Activated CD8-positive, alpha-beta memory T cell treated with anti-CD3 and anti-CD28 coated beads, Interleukin-2, amount 50 U/mL, for 1 hour (primary cell): ENCODE measurements around the gene ZFX.

Source experiments
- DNase-seq: peaks from one replicate; pipeline ENCODE4 v3.0.0-alpha.2; 2020; ENCODE audit errors: extremely low read depth

ZFX gene

DNA sequence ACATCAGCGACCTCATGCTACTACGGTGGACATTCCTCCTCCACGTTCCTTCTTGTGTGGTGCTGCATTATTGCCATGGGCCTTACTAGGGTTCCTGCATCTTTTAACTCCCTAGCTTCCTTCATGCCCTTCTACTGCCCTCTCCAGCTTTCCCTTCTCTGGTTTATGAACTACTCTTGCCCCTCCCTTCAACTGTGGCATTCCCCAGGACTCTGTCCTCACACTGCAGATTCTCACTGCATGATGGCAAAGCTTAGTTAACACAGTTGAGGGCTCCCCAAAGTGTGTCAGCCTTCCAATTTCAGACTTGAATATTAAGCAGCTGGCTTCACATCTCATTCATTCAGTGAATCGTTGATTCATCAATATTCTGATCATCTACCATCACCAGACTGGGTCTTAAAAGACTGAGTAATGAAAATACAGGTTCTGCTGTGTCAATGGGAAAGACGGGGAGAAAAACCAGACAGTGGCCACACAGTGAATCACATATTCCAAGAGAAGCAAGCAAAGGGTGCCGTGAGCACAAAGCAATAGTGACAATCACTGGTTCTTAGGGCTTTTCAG lies 53.0 kb downstream of the ZFX start:
- no peak for DNase-seq

DNA sequence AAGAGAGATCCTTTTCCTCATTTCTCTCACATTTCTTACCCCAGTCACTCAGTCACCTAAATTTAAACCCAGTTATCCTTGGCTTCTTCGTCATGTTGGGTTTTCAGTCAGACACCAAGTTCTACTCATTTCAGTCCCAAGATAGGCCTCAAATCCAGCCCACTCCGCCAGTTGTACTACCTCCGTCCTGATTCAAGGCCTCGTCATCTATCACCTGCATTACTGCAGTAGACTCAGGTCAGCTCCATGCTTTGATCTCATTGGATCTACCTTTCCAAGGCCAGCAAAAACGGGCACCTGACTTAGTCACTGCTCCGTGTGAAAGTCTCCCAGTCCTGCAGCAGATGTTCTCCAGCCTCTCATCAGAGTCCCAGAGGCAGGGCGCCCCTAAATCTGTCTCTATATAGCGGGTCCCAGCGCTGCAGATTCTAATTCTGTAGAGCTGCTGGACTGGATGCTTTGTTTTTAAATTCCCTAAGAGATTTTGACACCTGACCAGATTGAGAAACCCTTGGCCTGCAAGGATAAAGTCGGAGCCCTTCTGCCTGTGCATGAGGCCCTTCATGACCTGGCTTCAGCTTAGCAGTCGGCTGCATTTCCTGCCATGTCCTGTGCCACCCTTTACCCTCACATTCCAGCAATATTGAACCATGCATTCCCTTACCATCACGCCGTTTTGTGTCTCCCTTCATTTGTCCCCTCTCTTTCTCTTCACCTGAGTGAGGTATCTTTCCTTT lies 53.7 kb downstream of the ZFX start:
- no peak for DNase-seq

- no peak for DNase-seq
Measured at GRCh38 chrX:24204331-24204730, 54.8 kb downstream of the ZFX start.

- no peak for DNase-seq
Measured at GRCh38 chrX:24204958-24205357, 55.4 kb downstream of the ZFX start.

DNA sequence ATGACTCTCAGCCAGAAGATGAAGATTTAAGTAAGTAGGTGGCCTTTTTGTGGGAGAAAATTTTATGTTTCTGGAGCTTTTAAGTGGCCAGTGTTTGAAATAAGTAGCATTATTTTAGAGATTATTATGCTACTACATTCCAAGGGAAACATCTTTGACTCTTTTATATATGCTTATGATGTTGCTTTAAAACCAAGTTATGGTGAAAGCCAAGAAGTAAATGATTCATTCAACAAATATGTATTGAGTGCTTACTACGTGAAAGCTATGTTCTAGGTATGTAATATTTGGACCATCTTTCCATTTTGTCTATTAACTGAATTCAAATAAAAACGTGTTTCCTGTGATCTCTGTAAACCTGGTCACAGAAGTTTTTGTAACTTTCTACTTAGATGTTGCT lies 58.3 kb downstream of the ZFX start:
- DNase-seq: no peak

GRCh38 chrX:24208496-24209240 lies 59.1 kb downstream of the ZFX start:
- no peak for DNase-seq

GRCh38 chrX:24210190-24210589 lies 60.7 kb downstream of the ZFX start:
- DNase-seq: no peak

DNA sequence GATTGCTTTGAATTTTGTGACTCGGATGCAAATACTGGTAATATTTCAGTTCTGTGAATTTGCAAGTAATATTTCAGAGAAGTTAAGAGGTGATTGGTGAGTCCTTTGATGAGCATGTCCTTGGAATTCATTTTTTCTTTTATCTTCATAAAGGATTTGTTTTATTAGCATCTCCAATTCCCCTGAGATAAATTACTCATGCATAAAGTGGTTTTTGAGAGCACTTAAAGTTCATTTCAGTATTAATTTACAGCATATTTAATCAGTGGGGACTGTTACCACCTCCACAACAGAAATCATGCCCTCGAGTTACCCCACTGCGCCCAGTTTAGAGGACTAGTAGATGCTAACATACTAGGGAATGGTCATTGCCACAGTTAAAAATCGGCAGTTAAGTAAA lies 65.0 kb downstream of the ZFX start:
- DNase-seq: no peak

GRCh38 chrX:24215272-24215671 lies 65.7 kb downstream of the ZFX start:
- no peak for DNase-seq

DNA sequence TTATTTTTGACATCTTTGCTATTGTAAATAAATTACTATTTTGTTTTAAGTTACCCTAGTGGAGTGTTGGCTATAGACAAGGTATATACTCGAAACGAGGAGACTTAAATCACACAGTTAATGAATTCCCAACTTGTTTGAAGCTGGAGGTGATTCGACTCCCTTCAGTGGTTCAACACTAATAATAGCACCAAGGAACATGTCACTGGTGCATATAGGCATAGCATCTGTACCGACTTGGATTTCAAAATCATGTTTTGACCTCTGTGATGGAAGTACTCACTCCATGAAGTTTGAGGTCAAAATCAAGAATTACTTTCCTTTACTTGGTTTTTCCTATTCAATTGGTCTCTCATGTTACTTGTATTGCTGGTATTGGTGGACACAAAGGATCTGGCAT lies 66.5 kb downstream of the ZFX start:
- no peak for DNase-seq

DNA sequence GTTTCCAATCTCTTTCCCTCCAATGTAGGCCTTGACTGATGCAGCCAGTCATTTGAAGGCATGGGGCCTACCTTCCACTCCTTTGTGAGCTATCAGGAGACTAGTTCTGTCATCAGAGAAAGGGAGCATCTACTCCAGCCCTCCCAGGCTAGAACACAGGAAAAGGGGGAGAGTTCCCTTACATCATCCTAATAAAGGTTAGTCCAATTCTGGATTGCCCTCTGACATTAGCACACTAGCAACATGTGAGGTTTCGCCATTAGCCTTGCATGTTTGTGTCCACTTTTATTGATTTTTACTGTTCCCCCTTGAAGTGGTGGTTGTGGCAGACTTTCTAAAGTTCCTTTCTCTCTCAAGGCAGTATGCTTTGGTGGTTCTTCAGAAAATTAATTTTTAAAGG lies 67.3 kb downstream of the ZFX start:
- DNase-seq: no peak

DNA sequence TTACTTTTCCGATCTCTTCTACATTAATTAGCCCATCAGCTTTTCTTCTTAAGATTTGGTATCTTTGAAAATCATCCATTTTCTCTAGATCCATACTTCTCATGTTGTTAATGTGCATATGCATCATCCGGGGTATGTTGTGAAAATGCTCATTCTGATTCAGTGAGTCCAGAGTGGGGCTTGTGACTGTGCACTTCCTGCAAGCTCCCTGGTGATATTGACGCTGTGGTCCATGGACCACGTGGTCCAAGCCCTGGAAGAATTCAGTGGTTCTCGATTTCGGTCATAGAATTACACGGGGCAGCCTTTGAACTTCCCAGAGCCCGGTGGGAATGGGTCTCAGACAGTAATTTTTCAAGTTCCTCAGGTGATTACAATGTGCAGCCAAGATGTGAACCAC lies 69.8 kb downstream of the ZFX start:
- no peak for DNase-seq

GRCh38 chrX:24221872-24222271 lies 72.3 kb downstream of the ZFX start:
- DNase-seq: no peak

DNA sequence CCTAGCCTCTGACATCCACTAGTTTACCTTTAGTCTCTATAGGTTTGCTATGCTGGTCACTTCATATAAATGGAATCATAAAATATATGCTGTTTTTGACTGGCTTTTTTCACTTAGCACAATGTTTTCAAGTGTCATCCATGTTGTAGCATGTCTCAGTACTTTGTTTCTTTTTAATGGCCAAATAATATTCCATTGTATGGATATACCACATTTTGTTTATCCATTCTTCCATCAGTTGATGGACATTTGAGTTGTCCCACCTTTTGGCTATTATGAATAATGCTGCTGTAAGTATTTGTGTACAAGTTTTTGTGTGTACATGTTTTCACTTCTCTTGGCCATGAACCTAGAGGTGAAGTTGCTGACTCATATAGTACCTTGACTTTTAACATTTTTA lies 75.7 kb downstream of the ZFX start:
- DNase-seq: no peak

GRCh38 chrX:24226176-24226575 lies 76.6 kb downstream of the ZFX start:
- DNase-seq: no peak

GRCh38 chrX:24228596-24228995 lies 79.1 kb downstream of the ZFX start:
- DNase-seq: no peak

- DNase-seq: no peak
Measured at GRCh38 chrX:24229400-24229879, 79.9 kb downstream of the ZFX start.

- DNase-seq: no peak
Measured at GRCh38 chrX:24229976-24230375, 80.4 kb downstream of the ZFX start.

DNA sequence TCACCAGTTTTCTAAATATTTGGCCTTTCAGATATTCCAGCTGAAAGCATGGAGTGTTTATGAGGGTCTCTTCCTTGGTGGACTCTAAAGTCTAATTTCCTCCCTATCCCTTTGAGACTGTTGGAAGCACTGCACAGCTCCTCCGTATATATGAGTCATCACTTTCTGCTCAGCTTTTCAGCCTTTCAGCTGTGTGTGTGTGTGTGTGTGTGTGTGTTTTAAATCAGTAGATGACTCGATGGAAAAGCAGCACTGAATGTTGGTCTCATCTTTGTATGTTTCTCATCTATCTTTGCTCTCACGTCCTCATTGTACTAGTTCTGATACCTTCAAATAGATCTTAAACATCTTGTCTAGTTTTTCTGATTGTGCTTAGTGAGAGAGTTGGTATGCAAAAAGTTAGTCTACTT lies 81.6 kb downstream of the ZFX start:
- DNase-seq: no peak

DNA sequence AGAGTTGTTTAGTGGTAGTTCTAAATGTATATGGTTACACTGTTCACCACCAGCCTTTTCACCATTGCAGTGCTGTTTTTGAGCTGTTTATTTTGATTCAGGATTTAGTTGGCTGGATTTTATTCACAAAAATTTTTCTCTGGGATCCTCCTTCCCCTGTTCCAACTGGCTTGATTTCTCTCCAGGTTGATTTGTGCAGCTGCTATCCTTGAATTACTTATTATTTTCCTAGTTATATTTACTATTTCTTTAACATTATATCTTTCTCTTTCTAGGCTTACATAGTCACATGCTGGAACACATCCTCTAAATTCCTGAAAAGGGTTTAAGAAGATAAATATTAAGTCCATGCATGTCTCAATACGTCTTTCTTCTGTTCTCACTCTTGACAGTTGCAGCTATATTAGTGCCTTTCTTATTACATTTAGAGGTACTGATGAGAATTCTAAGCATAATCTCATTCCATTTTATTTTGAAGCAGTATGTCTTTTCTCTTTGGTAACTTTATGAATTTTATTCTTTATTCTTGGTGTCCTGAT lies 82.2 kb downstream of the ZFX start:
- no peak for DNase-seq

DNA sequence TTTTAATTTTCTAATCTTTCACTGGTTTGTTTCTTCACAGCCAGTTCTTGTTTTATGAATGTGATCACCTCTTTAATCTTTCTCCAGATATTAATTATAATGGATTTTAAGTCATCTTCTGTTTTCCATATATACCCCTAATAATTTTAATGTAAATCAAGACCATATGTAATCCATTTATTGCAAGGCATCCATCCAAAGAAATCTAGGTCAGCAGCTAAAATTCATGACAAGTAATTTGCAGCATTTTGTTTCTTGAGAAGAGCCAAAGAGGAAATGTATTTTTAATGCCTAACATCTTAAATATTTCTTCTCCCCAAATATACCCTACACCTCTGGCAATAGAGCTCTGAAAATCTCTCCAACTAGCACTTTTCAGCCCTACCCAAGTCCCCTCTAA lies 83.3 kb downstream of the ZFX start:
- DNase-seq: no peak

GRCh38 chrX:24235084-24235710 lies 85.7 kb downstream of the ZFX start:
- no peak for DNase-seq
